GM23338 (cell line): ENCODE measurements around the gene C8G.

Experiments used
- CTCF ChIP-seq, 2 experiments: fragments of 200-600 bp in 1 of 2; sonication (generic) in 1 of 2; conservative IDR thresholded peaks; 2 replicates each; pipeline versions ENCODE4 v1.5.1 to v1.6.1; 2016 to 2017; ENCODE audit warnings: antibody characterized with exemption in 2 of 2, low read depth in 2 of 2, mild to moderate bottlenecking in 2 of 2, moderate library complexity in 1 of 2
- EZH2 ChIP-seq: fragments of 200-600 bp; sonication (generic); IDR thresholded peaks from one replicate; pipeline ENCODE4 v1.8.0; 2017; ENCODE audit warnings: antibody characterized with exemption, mild to moderate bottlenecking, low read depth; ENCODE audit not compliant: unreplicated experiment
- EZH2phosphoT487 ChIP-seq: fragments of 200-600 bp; sonication (generic); IDR thresholded peaks from one replicate; pipeline ENCODE4 v1.8.1; 2018; ENCODE audit warnings: antibody characterized with exemption; ENCODE audit not compliant: unreplicated experiment
- POLR2AphosphoS5 ChIP-seq: IDR thresholded peaks from 2 replicates; pipeline ENCODE4 v1.6.1; 2016; ENCODE audit warnings: antibody characterized with exemption, low read depth

GRCh38 chr9:136951541-136952320, 6.7 kb downstream of the C8G start, which contains the start of gene LCN12:
- TF ChIP-seq CTCF (conservative IDR thresholded peaks at IDR 0.05; ENCODE audit: low read depth in 2 of 2) (no peak), EZH2 (no peak), EZH2phosphoT487 (no peak), POLR2AphosphoS5 (no peak)
